ENCODE measurements around the gene UBE2V1.

GRCh38 chr20:50073500-50073899 is 39.5 kb downstream of the UBE2V1 start:
- TF ChIP-seq CTCF (conservative IDR thresholded peaks at IDR 0.05; ENCODE audit: low read length) (no peak), EZH2phosphoT487 (IDR thresholded peaks at IDR 0.05; ENCODE audit: borderline replicate concordance) (no peak)
